Fibroblast of mammary gland (primary cell): Measurements from ENCODE around the gene HSDL2.

Experiments used
- DNase-seq: peaks from one replicate; pipeline ENCODE4 v3.0.0-alpha.2; 2010; ENCODE audit warnings: low read depth
- H3K4me3 ChIP-seq: 2 replicates; pipeline ENCODE4 v1.5.1; 2011; ENCODE audit warnings: low read depth, mild to moderate bottlenecking, low read length, moderate library complexity; ENCODE audit not compliant: control insufficient read depth
- TF ChIP-seq, protein P1 (sequence below): conservative IDR thresholded peaks from 2 replicates; pipeline ENCODE4 v1.5.1; 2011; ENCODE audit warnings: low read depth, low read length, inconsistent platforms; ENCODE audit not compliant: control insufficient read depth, insufficient read depth

Gene HSDL2

DNA sequence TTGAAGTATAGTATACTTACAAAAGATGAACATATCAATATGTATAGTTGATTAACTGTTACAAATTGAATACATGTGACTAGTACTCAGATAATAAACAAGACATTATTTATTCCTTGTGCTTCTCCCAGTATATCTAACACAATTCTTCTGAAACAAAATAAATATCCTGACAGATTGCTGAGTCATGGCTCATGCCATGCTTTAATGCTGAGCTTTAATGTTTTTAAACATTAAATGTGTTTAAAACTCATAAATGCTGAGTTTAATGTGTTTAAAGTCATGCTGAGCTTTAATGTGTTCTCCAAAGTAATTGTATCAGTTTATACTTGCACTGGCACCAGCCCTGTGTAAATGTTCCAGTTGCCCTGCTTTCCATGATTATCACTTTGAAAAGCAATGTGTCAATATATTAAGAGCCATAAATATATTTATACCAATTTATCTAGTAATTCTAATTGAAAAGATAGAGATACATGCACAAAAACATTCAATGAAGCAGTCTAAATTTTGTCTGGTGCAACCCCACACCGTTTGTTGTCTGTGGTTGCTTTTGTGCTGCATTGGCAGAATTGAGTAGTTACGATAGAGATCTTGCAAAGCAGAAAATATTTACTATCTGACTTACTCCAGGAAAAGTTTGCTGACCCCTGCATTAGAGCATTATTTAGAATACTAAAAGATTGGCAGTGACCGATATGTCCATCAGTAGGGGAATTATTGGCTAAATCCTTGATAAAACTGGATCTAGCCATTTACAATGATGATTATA, 122.5 kb downstream of the HSDL2 start:
- TF ChIP-seq, protein P1, sequence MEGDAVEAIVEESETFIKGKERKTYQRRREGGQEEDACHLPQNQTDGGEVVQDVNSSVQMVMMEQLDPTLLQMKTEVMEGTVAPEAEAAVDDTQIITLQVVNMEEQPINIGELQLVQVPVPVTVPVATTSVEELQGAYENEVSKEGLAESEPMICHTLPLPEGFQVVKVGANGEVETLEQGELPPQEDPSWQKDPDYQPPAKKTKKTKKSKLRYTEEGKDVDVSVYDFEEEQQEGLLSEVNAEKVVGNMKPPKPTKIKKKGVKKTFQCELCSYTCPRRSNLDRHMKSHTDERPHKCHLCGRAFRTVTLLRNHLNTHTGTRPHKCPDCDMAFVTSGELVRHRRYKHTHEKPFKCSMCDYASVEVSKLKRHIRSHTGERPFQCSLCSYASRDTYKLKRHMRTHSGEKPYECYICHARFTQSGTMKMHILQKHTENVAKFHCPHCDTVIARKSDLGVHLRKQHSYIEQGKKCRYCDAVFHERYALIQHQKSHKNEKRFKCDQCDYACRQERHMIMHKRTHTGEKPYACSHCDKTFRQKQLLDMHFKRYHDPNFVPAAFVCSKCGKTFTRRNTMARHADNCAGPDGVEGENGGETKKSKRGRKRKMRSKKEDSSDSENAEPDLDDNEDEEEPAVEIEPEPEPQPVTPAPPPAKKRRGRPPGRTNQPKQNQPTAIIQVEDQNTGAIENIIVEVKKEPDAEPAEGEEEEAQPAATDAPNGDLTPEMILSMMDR, result no peak
- no peak for DNase-seq
- H3K4me3 ChIP-seq, result no peak overlapping the region

DNA sequence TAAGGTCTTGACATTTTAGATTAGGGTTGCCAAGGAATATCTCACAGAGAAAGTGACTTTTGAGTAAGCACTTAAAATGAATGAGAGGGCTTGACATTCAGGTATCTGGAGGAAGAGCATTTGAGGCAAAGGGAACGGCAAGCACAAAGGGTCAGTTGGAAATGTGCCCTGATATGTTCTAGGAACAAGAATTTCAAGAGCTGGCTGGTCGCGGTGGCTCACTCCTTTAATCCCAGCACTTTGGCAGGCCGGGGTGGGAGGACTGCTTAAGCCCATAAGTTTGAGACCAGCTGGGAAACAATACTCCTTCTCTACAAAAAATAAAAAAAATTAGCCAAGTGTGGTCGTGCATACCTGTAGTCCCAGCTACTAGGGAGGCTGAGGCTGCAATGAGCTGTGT, 123.3 kb downstream of the HSDL2 start:
- H3K4me3 ChIP-seq, result no peak overlapping the region
- DNase-seq, result no peak
- TF ChIP-seq, protein P1, result no peak

DNA sequence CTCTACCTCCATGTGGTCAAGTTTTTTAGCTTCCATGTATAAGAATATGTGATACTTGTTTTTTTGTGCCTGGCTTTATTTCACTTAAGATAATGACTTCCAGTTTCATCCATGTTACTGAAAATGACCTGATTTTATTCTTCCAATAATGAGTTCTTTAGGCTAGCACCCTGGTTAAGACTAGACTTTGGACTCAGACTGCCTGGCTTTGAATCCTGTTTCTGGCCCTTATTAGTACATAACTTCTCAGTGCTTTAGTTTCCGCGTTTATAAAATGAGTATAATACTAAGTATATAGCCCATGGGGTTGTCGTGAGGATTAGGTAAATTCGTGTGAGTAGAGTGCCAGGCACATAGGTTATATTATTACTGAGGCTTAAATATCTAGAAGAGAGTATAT, 125.2 kb downstream of the HSDL2 start:
- TF ChIP-seq, protein P1, result no peak
- no peak for DNase-seq
- no peak overlapping the region for H3K4me3 ChIP-seq

DNA sequence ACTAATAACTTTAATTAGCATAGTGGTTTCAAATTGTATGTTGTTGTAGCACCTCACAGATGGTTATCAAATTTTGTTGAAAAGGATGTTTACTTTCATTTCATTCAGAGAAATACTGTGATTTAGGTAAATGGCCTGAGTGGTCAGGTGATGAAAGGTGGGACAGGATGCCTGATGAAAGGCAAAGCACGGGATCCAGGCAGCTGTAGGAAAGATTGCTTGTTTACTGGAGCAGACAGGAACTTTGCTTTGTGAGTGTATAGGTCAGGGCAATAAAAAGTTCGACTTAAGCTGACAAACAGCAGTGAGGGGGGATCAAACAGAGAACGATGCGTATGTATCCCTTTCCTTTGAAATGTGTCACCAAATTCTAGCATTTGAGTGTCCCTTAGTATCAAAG, 125.7 kb downstream of the HSDL2 start:
- TF ChIP-seq, protein P1, result no peak
- no peak overlapping the region for H3K4me3 ChIP-seq
- DNase-seq, result no peak

DNA sequence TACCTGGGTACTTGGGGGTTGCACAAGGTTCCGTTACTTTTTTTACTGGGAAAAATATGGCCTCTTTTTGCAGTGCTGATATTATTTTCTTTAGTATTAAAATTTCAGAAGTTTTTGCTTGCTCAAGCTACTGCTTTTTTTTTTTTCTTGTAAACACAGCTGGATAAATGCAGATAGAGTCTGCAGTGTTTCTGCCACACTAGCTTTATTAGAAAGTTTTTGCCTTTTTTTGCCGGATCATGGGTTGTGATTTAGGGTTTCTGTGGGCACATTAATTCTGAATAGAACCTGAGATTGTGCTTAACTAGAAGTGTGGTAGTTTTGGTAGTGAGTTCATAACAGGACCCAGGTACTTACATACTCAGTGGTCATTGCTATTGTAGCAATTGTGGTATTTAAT, 126.7 kb downstream of the HSDL2 start:
- TF ChIP-seq, protein P1, result no peak
- DNase-seq, result no peak
- no peak overlapping the region for H3K4me3 ChIP-seq

DNA sequence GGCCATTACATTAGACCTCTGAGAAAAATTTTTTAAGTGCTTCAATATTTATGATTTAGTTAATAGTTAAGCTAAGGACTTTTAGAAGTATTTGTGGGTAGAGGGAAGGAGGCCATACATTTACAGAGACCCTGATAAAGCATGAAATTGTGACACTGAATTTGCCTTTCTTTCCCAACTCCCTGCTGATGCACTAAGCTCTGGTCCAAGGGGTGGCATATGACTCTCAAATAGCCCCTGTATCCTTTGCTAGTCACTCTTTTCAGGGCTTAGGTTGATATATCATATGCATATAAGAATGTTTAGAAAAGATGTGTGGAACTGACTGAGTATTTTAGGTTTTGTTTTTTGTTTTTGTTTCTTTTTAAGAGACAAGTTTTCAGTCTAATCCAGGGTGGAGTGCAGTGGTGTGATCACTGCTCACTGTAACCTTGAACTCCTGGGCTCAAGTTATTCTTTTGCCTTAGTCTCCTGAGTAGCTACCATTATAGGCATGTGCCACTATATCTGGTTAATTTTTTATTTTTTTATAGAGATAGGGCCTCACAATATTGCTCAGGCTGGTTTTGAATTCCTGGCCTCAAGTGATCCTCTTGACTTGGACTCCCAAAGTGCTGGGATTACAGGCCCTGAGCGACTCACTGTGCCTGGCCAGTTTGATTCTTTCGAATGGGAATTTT, 127.2 kb downstream of the HSDL2 start:
- TF ChIP-seq, protein P1, result no peak

More for the DNA sequence above, 127.2 kb downstream of the HSDL2 start:
- H3K4me3 ChIP-seq, result no peak overlapping the region
- no peak for DNase-seq
